Measurements from ENCODE around the gene AKNA. TPM values are rescaled to one million over a fixed set of nuclear protein-coding genes. Genes with fewer than 3 reads are reported as not detected.

The AKNA gene
- polyA plus RNA-seq, 1 of the 3 experiments (the other 2 are of a cell fraction) = 0.84 TPM

DNA sequence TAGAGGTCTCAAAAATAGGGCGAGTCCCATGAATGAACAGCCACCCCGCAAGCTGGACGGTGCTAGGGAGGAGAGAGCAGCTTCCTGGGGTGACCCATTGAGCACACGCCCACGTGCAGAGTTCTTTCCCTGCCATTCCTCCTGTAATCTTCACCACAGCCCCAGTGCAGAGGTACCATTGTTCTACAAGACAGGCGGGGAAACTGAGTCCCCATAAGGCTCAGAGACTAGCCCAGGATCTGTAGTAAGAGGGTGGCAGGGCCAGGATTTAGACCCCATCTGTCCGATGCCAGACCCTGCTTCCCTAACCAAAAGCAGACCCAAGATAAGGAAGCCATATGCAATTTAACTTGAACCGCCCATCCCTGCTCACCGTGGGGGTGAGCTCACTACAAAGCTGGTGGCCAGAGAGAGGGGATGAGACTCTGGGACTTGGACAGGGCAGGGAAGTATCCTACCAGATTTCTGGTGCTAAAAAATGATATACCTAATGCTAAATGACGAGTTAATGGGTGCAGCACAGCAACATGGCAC lies 101.6 kb downstream of the AKNA start:
- CTCF ChIA-PET = interaction anchor here (0.6 to 17.8 kb wide), 13 partner anchors 8 to 550 kb away, joined by 3 to 269 read pairs (median 7); partner anchors contain the start of gene COL27A1
- Histone ChIP-seq H3K9ac (no peak overlapping the region; the same call in 1 of the 2 replicates), H3K4me1 (ENCODE audit: control insufficient read depth in 1 of 2, insufficient read depth in 2 of 2, low read depth in 1 of 2, low read length in 1 of 2) (peaks cover 22 to 53% of the 10 kb centered on the region in 2 experiments)

DNA sequence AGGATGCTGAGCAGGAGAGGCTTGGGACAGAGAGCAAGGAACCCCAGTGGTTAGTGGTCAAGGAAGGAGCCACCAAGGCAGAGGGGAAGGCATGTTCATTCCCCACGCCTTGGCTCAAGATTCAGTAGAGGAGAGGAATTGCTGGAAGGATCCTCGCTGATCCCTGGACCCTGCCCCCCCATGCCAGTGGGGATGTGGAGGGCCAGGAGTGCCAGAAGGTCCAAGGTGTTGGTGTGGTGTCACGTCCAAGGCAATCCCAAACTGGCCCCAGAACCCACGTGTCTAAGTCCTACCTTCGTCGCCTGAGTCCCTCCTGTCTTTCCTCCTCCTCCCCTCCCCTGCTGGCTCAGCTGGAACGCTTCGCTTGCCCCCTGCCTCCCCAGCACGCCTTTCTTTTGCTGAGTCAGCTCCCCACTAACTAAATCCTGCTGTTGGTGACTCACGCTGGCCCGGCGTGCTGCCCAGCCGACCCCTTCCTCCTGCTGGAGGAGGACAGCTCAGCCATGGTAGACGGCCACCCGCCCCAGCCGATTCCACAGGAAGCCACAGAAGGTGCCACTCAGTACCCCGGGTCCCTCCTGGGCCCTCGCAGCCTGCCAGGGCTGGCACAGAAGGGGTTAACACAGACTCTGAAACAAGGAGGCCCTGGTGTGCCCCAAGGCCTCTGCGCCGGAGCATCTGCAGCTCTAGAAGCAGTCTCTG lies 102.5 kb downstream of the AKNA start:
- Histone ChIP-seq H3K4me3 (ENCODE audit: low read depth in 2 of 2, low read length in 1 of 2) (no peak overlapping the region), H2AFZ (ENCODE audit: low read depth) (no peak overlapping the region), H3K27me3 (ENCODE audit: insufficient read depth) (no peaks in the 10 kb centered on the region), H3K27ac (ENCODE audit: low read depth in 2 of 2, low read length in 1 of 2) (peak overlapping the region in 1 of 2 experiments; percentile 49; a peak in 2 of 4 replicates), H3K4me1 (ENCODE audit: control insufficient read depth in 1 of 2, insufficient read depth in 2 of 2, low read depth in 1 of 2, low read length in 1 of 2) (peaks cover 22 to 56% of the 10 kb centered on the region in 2 experiments), H3K4me2 (peak overlapping the region; percentile 71), H4K20me1 (ENCODE audit: insufficient read depth) (no peaks in the 10 kb centered on the region), H3K9me3 (no peaks in the 10 kb centered on the region), H3K9ac (no peak overlapping the region; the same call in 1 of the 2 replicates), H3F3A (replicated peaks; ENCODE audit: insufficient read depth) (peaks cover 4% of the 10 kb centered on the region), H3K36me3 (replicated peaks in 1 of 2; ENCODE audit: control insufficient read depth in 1 of 2, insufficient read depth in 2 of 2, low read length in 1 of 2) (peaks cover 0 to 4% of the 10 kb centered on the region in 2 experiments), H3K79me2 (ENCODE audit: insufficient read depth) (no peaks in the 10 kb centered on the region), H3K9me2 (no peaks in the 10 kb centered on the region)
- POLR2A ChIA-PET = no interaction called here
- WGBS (ENCODE audit: low lambda C conversion rate) = 18% methylated on average over 20 of the region's 20 CpGs
- CTCF ChIA-PET = interaction anchor here (1.0 to 17.8 kb wide), 12 partner anchors 12 to 549 kb away, joined by 3 to 269 read pairs (median 7); partner anchors contain the start of gene COL27A1
- peak; percentile 57 for DNase-seq
- peak; percentile 96 for TF ChIP-seq JUND (IDR thresholded peaks at IDR 0.05)
- peak; percentile 69; the same call in 1 of the 2 replicates for TF ChIP-seq POLR2AphosphoS5 (IDR thresholded peaks at IDR 0.05; ENCODE audit: low read depth, low read length)
- TF ChIP-seq, protein P1, sequence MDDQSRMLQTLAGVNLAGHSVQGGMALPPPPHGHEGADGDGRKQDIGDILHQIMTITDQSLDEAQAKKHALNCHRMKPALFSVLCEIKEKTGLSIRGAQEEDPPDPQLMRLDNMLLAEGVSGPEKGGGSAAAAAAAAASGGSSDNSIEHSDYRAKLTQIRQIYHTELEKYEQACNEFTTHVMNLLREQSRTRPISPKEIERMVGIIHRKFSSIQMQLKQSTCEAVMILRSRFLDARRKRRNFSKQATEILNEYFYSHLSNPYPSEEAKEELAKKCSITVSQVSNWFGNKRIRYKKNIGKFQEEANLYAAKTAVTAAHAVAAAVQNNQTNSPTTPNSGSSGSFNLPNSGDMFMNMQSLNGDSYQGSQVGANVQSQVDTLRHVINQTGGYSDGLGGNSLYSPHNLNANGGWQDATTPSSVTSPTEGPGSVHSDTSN (IDR thresholded peaks at IDR 0.05) = peak; percentile 56
- no peak for TF ChIP-seq CHD2 (IDR thresholded peaks at IDR 0.05; ENCODE audit: low read length, partially characterized antibody)
- TF ChIP-seq FOSL2 (IDR thresholded peaks at IDR 0.05; ENCODE audit: borderline replicate concordance, low read depth) = peak; percentile 100
- no peak for TF ChIP-seq GABPA (IDR thresholded peaks at IDR 0.05; ENCODE audit: low read depth)
- TF ChIP-seq FOXJ3 (CRISPR knock-in tag; IDR thresholded peaks at IDR 0.05) = no peak
- peak; percentile 75; the same call in 1 of the 2 replicates for TF ChIP-seq RXRA (IDR thresholded peaks at IDR 0.05; ENCODE audit: borderline replicate concordance, low read depth)
- TF ChIP-seq SIN3A (IDR thresholded peaks at IDR 0.05; ENCODE audit: borderline replicate concordance, low read depth, low read length) = peak; percentile 45; the same call in 1 of the 2 replicates
- TF ChIP-seq, protein P2, sequence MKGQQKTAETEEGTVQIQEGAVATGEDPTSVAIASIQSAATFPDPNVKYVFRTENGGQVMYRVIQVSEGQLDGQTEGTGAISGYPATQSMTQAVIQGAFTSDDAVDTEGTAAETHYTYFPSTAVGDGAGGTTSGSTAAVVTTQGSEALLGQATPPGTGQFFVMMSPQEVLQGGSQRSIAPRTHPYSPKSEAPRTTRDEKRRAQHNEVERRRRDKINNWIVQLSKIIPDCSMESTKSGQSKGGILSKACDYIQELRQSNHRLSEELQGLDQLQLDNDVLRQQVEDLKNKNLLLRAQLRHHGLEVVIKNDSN (IDR thresholded peaks at IDR 0.05; ENCODE audit: borderline replicate concordance, low read depth) = peak; percentile 12; the same call in 1 of the 2 replicates
- no peak for TF ChIP-seq RFX5 (IDR thresholded peaks at IDR 0.05; ENCODE audit: low read length)
- TF ChIP-seq NFIC (IDR thresholded peaks at IDR 0.05; ENCODE audit: borderline replicate concordance) = peak; percentile 89
- TF ChIP-seq, protein P3, sequence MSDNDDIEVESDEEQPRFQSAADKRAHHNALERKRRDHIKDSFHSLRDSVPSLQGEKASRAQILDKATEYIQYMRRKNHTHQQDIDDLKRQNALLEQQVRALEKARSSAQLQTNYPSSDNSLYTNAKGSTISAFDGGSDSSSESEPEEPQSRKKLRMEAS (IDR thresholded peaks at IDR 0.05; ENCODE audit: low read depth) = peak; percentile 91
- TF ChIP-seq, protein P4, sequence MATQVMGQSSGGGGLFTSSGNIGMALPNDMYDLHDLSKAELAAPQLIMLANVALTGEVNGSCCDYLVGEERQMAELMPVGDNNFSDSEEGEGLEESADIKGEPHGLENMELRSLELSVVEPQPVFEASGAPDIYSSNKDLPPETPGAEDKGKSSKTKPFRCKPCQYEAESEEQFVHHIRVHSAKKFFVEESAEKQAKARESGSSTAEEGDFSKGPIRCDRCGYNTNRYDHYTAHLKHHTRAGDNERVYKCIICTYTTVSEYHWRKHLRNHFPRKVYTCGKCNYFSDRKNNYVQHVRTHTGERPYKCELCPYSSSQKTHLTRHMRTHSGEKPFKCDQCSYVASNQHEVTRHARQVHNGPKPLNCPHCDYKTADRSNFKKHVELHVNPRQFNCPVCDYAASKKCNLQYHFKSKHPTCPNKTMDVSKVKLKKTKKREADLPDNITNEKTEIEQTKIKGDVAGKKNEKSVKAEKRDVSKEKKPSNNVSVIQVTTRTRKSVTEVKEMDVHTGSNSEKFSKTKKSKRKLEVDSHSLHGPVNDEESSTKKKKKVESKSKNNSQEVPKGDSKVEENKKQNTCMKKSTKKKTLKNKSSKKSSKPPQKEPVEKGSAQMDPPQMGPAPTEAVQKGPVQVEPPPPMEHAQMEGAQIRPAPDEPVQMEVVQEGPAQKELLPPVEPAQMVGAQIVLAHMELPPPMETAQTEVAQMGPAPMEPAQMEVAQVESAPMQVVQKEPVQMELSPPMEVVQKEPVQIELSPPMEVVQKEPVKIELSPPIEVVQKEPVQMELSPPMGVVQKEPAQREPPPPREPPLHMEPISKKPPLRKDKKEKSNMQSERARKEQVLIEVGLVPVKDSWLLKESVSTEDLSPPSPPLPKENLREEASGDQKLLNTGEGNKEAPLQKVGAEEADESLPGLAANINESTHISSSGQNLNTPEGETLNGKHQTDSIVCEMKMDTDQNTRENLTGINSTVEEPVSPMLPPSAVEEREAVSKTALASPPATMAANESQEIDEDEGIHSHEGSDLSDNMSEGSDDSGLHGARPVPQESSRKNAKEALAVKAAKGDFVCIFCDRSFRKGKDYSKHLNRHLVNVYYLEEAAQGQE (IDR thresholded peaks at IDR 0.05; ENCODE audit: low read depth, low read length) = 0 out of 2 replicates have a peak, but pooled peaks have one; percentile 56
- peak in 1 of 2 experiments; percentile 84; a peak in 1 of 4 replicates for TF ChIP-seq EP300 (IDR thresholded peaks at IDR 0.05; ENCODE audit: borderline replicate concordance in 1 of 2, low read depth in 1 of 2, low read length in 1 of 2)

More for the DNA sequence above, 101.6 kb downstream of the AKNA start:
- H4K20me1 ChIP-seq (ENCODE audit: insufficient read depth) = no peaks in the 10 kb centered on the region
- 85% methylated on average over 10 of the region's 10 CpGs for WGBS (ENCODE audit: low lambda C conversion rate)
- peak overlapping the region in 1 of 2 experiments; percentile 49; a peak in 1 of 4 replicates for H3K27ac ChIP-seq (ENCODE audit: low read depth in 2 of 2, low read length in 1 of 2)
- H3K4me3 ChIP-seq (ENCODE audit: low read depth in 2 of 2, low read length in 1 of 2) = no peak overlapping the region
- H3K9me2 ChIP-seq = no peaks in the 10 kb centered on the region
- H3K4me2 ChIP-seq = no peak overlapping the region
- TF ChIP-seq CHD2 (IDR thresholded peaks at IDR 0.05; ENCODE audit: low read length, partially characterized antibody) (peak; percentile 29), RCOR1 (IDR thresholded peaks at IDR 0.05; ENCODE audit: low read length) (peak; percentile 13; the same call in 1 of the 2 replicates), GATA2 (CRISPR knock-in tag; IDR thresholded peaks at IDR 0.05) (peak; percentile 51; the same call in 1 of the 2 replicates), EP300 (IDR thresholded peaks at IDR 0.05; ENCODE audit: borderline replicate concordance in 1 of 2, low read depth in 1 of 2, low read length in 1 of 2) (peak in 1 of 2 experiments; percentile 52; a peak in 1 of 4 replicates)
- TF ChIP-seq, protein P1 (IDR thresholded peaks at IDR 0.05) = no peak
- H3K79me2 ChIP-seq (ENCODE audit: insufficient read depth) = no peaks in the 10 kb centered on the region
- DNase-seq = peak; percentile 73
- H3F3A ChIP-seq (replicated peaks; ENCODE audit: insufficient read depth) = peaks cover 4% of the 10 kb centered on the region
- H2AFZ ChIP-seq (ENCODE audit: low read depth) = no peak overlapping the region
- H3K27me3 ChIP-seq (ENCODE audit: insufficient read depth) = no peaks in the 10 kb centered on the region
- POLR2A ChIA-PET = no interaction called here
- H3K36me3 ChIP-seq (replicated peaks in 1 of 2; ENCODE audit: control insufficient read depth in 1 of 2, insufficient read depth in 2 of 2, low read length in 1 of 2) = peaks cover 0 to 4% of the 10 kb centered on the region in 2 experiments
- H3K9me3 ChIP-seq = no peaks in the 10 kb centered on the region
